K562 (cell line): ENCODE data around the gene HAUS7. TPM values are rescaled to one million over a fixed set of nuclear protein-coding genes. Genes with fewer than 3 reads are reported as not detected.

Source experiments
- ATAC-seq: fragments of 200-7000 bp; cut with Tn5 transposase; 3 replicates; pipeline ENCODE4 v1.9.1; 2020; ENCODE audit warnings: moderate library complexity
- BruUV-seq: library from RNA; stranded (reverse); fragments of 400-500 nt; replicated peaks from 2 replicates; lab custom pipeline; 2021; lab: Mats Ljungman, UMichigan
- CTCF ChIA-PET: fragments of 300-600 bp; formaldehyde crosslinking; extraction: SDS; loops from one replicate; lab custom pipeline; 2021; ENCODE audit warnings: low intra/inter-chr PET ratio; lab: Yijun Ruan, JAX
- POLR2A ChIA-PET: fragments of 300-600, 350-650 bp; sonication (Branson Sonifier 250); formaldehyde crosslinking; extraction: SDS; loops from one replicate; lab custom pipeline; 2021; ENCODE audit warnings: antibody characterized with exemption, inconsistent platforms; lab: Yijun Ruan, JAX
- DNase-seq, 4 experiments: peaks; one replicate each; pipeline versions ENCODE4 v3.0.0 to v3.0.0-alpha.2; 2011 to 2018; ENCODE audit warnings: low spot score in 3 of 4, mixed read lengths in 3 of 4; ENCODE audit errors: extremely low read depth in 1 of 4
- FAIRE-seq: peaks from 2 replicates; lab custom pipeline; 2011; peaks lifted over from hg19 to GRCh38; lab: Jason Lieb, UNC
- H2AFZ ChIP-seq: 2 replicates; pipeline ENCODE4 v1.6.0; 2011; ENCODE audit warnings: low read depth, low read length, control low read depth, inconsistent platforms
- H3K27ac ChIP-seq: fragments of 200-600 bp; 3 replicates; pipeline ENCODE4 v1.8.0; 2011; ENCODE audit warnings: low read depth, mild to moderate bottlenecking, control low read depth, inconsistent platforms, low read length, moderate library complexity, mixed read lengths; ENCODE audit errors: extremely low read depth
- H3K27me3 ChIP-seq, 2 experiments: fragments of 300-600 bp in 1 of 2; 2 replicates in 1 of 2; 3 replicates in 1 of 2; pipeline versions ENCODE4 v1.6.0 to v1.8.0; 2011; ENCODE audit warnings: inconsistent platforms in 2 of 2, low read length in 2 of 2, mild to moderate bottlenecking in 1 of 2, mixed read lengths in 1 of 2, moderate library complexity in 1 of 2; ENCODE audit not compliant: control insufficient read depth in 2 of 2, insufficient read depth in 2 of 2
- H3K36me3 ChIP-seq: fragments of 300-600 bp; 3 replicates; pipeline ENCODE4 v1.8.0; 2011; ENCODE audit warnings: mild to moderate bottlenecking, low read length, inconsistent platforms; ENCODE audit not compliant: control insufficient read depth, insufficient read depth
- H3K4me1 ChIP-seq, 2 experiments: fragments of 200-600 bp in 1 of 2; replicated peaks in 1 of 2; 2 replicates in 1 of 2; 3 replicates in 1 of 2; pipeline versions ENCODE4 v1.5.1 to v1.8.0; 2011; ENCODE audit warnings: inconsistent platforms in 2 of 2, low read length in 2 of 2, mild to moderate bottlenecking in 1 of 2, mixed read lengths in 1 of 2, moderate library complexity in 1 of 2; ENCODE audit not compliant: control insufficient read depth in 2 of 2, insufficient read depth in 2 of 2
- H3K4me2 ChIP-seq: 2 replicates; pipeline ENCODE4 v1.6.1; 2011; ENCODE audit warnings: low read length, control low read depth, inconsistent platforms, mixed read lengths; ENCODE audit not compliant: insufficient read depth
- H3K4me3 ChIP-seq: fragments of 200-600 bp; sonication (generic), shearing (Covaris generic); 2 replicates; pipeline ENCODE4 v1.5.1; 2016; ENCODE audit warnings: control low read depth, inconsistent platforms
- H3K79me2 ChIP-seq: fragments of 200-600 bp; 3 replicates; pipeline ENCODE4 v1.8.0; 2011; ENCODE audit warnings: low read length, inconsistent platforms; ENCODE audit not compliant: control insufficient read depth, insufficient read depth
- H3K9ac ChIP-seq, 2 experiments: 2 replicates each; pipeline versions ENCODE4 v1.6.0 to v1.6.1; 2011; ENCODE audit warnings: low read depth in 2 of 2, low read length in 2 of 2, control low read depth in 1 of 2, inconsistent platforms in 1 of 2, mild to moderate bottlenecking in 1 of 2, mixed read lengths in 1 of 2; ENCODE audit not compliant: insufficient read depth in 1 of 2
- H3K9me1 ChIP-seq: one replicate; pipeline ENCODE4 v1.6.0; 2011; ENCODE audit warnings: inconsistent platforms, mild to moderate bottlenecking, low read length, moderate library complexity; ENCODE audit not compliant: control insufficient read depth, insufficient read depth
- H3K9me3 ChIP-seq: replicated peaks from 2 replicates; pipeline ENCODE4 v1.5.1; 2011; ENCODE audit warnings: low read depth, low read length, inconsistent platforms; ENCODE audit not compliant: control insufficient read depth, insufficient read depth
- H4K20me1 ChIP-seq: replicated peaks from 2 replicates; pipeline ENCODE4 v1.6.1; 2011; ENCODE audit warnings: low read length, inconsistent platforms, mixed read lengths; ENCODE audit not compliant: control insufficient read depth, insufficient read depth
- ARID4B ChIP-seq: sonication (generic); formaldehyde crosslinking; IDR thresholded peaks from 2 replicates; pipeline ENCODE4 v1.8.0; 2022; ENCODE audit warnings: mild to moderate bottlenecking, missing genetic modification reagents
- PYGO2 ChIP-seq: fragments of 450-650 bp; IDR thresholded peaks from 2 replicates; pipeline ENCODE4 v1.6.1; 2016; ENCODE audit warnings: mild to moderate bottlenecking, missing genetic modification characterization, moderate library complexity, missing compliant biosample characterization
- SRSF3 ChIP-seq: fragments of 200-400 bp; formaldehyde crosslinking; IDR thresholded peaks from 2 replicates; pipeline ENCODE4 v1.6.1; 2016; ENCODE audit warnings: mild to moderate bottlenecking, low read length, moderate library complexity; ENCODE audit not compliant: insufficient read depth
- STAT5A ChIP-seq: IDR thresholded peaks from 2 replicates; pipeline ENCODE4 v1.6.1; 2012; ENCODE audit warnings: low read length, inconsistent platforms, borderline replicate concordance
- ZNF551 ChIP-seq: fragments of 250-450 bp; sonication (Bioruptor Pico); IDR thresholded peaks from 2 replicates; pipeline ENCODE4 v1.5.0; 2021; ENCODE audit warnings: mild to moderate bottlenecking, moderate library complexity
- WGBS: fragments of 100-300 bp; shearing (Covaris generic); methylation state at CpG from one replicate; pipeline ENCODE4 v1.1.6; 2016; ENCODE audit warnings: low coverage, mixed read lengths; ENCODE audit not compliant: insufficient coverage; ENCODE audit errors: missing lambda C conversion rate; 5-methylcytosine and 5-hydroxymethylcytosine counted together
- in situ Hi-C: fragments of 300-500 bp; cut with MboI; formaldehyde crosslinking; loops from 4 replicates; pipeline ENCODE4 v1.15.0; 2018; ENCODE audit warnings: inconsistent platforms, mixed read lengths
- intact Hi-C: fragments of 100-400 bp; cut with micrococcal nuclease; formaldehyde crosslinking; loops from 2 replicates; pipeline ENCODE4 v1.14.2; 2022
- polyA plus RNA-seq, 8 experiments: library from polyadenylated mRNA; depleted of rRNA in 4 of 8; stranded (reverse) in 5 of 8; unstranded in 3 of 8; fragments of >200 nt; fragmentation: Nextera tagmentation in 2 of 8; fragmentation: Illumina TruSeq in 1 of 8; extraction: Ambion mirVana in 2 of 8; extraction: Trizol in 1 of 8; gene quantifications; 2 replicates each; pipeline versions ENCODE4 v1.2.1 to v1.2.3, GENCODE V29; 2011 to 2014; ENCODE audit warnings: inconsistent platforms in 1 of 8, missing spikeins in 1 of 8
- total RNA-seq, 7 experiments: library from RNA; depleted of rRNA in 6 of 7; stranded (reverse); fragments of >200 nt in 6 of 7; fragmentation: Illumina TruSeq in 2 of 7; extraction: Trizol in 2 of 7; gene quantifications; 2 replicates each; pipeline versions ENCODE4 v1.2.1 to v1.2.3, GENCODE V29; 2011 to 2021; ENCODE audit warnings: low replicate concordance in 1 of 7

Gene HAUS7
- total and polyA plus RNA-seq, 9 of the 15 experiments (the other 6 are each of a cell fraction or from before 2014, with no cell fraction given) = 10.0 to 94.9 (median 48.8) TPM

DNA sequence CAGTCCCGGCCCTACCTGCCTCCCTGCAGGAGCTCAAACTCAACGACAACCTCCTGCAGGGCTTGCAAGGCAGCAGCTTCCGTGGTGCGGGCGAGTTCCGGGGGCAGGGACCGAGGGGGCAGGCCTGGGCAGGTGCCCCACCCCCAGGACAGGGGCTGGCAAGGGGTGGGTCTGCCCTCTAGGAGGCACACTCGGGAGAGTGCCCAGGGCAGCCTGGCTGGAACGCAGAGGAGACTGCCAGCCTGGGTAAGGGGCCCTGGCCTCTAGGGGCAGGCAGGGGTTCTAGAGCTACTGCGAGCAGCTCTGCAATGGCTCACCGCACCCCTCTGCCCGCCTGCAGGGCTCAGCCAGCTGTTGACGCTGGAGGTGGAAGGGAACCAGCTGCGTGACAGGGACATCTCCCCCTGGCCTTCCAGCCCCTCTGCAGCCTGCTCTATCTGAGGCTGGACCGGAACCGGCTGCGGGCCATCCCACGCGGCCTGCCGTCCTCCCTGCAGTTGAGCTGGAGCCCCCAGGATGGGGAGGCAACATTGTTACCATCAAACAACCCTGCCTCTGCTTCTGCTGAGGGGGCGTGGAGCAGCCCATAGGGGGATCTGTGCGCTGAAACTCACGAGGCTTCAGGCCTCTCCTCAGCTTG, 12.1 kb upstream of the HAUS7 start:
- Histone ChIP-seq H3K79me2 (no peaks in the 10 kb centered on the region), H3K4me1 (peaks cover 0 to 39% of the 10 kb centered on the region in 2 experiments; a peak in 2 of 5 replicates), H3K9me3 (no peaks in the 10 kb centered on the region), H3K4me3 (no peak overlapping the region), H3K9me1 (no peaks in the 10 kb centered on the region), H2AFZ (no peak overlapping the region), H4K20me1 (no peaks in the 10 kb centered on the region), H3K36me3 (no peaks in the 10 kb centered on the region), H3K27ac (no peak overlapping the region), H3K9ac (no peak overlapping the region; a peak in 1 of 4 replicates), H3K4me2 (no peak overlapping the region), H3K27me3 (peaks cover 0 to 16% of the 10 kb centered on the region in 2 experiments; a peak in 2 of 5 replicates)
- CTCF ChIA-PET = interaction anchor here (0.7 kb wide), 1 partner anchor 442 kb away, joined by 3 read pairs; no protein-coding TSS in a partner anchor
- no peak for TF ChIP-seq ZNF551 (CRISPR knock-in tag)
- no peak for TF ChIP-seq SRSF3
- no peak for TF ChIP-seq STAT5A
- TF ChIP-seq PYGO2 (tag) = no peak
- TF ChIP-seq ARID4B (CRISPR knock-in tag) = no peak
- intact Hi-C loops = no loop called here
- no TSS peak for BruUV-seq
- ATAC-seq (no peak), DNase-seq (no peak), FAIRE-seq (no peak)
- 27% methylated on average over 11 of the region's 23 CpGs for WGBS
- in situ Hi-C loops = no loop called here
- POLR2A ChIA-PET = no interaction called here
